ENCODE measurements around the gene ZNF764. TPM values are rescaled to one million over a fixed set of nuclear protein-coding genes. Genes with fewer than 3 reads are reported as not detected.

Gene ZNF764
- total RNA-seq, 4 donors from 2014 or later = 9.3 to 15.4 (median 11.8) TPM

GRCh38 chr16:30567160-30567990 lies 9.2 kb upstream of the ZNF764 start:
- no peak for TF ChIP-seq POLR2A (IDR thresholded peaks at IDR 0.05)
- TF ChIP-seq CTCF (IDR thresholded peaks at IDR 0.05) = no peak
- no peak overlapping the region for H3K27ac ChIP-seq
- no peaks in the 10 kb centered on the region for H3K36me3 ChIP-seq
- no peaks in the 10 kb centered on the region for H3K9me3 ChIP-seq
- H3K27me3 ChIP-seq = no peaks in the 10 kb centered on the region
- no peak overlapping the region for H3K4me3 ChIP-seq (replicated peaks in 1 of 3)
- intact Hi-C loops (cut with DNase I) = no loop called here
- 74 to 84% methylated on average over 14 of the region's 14 CpGs for WGBS, 2 donors
- DNase-seq = no peak
- H3K4me1 ChIP-seq = peaks cover 13 to 15% of the 10 kb centered on the region in 2 donors

GRCh38 chr16:30566531-30566930 lies 8.4 kb upstream of the ZNF764 start:
- peaks cover 11 to 12% of the 10 kb centered on the region in 2 donors for H3K4me1 ChIP-seq
- TF ChIP-seq CTCF (IDR thresholded peaks at IDR 0.05) = no peak
- no peak for TF ChIP-seq POLR2A (IDR thresholded peaks at IDR 0.05)
- H3K36me3 ChIP-seq = no peaks in the 10 kb centered on the region
- H3K27ac ChIP-seq = no peak overlapping the region
- no peak for DNase-seq
- intact Hi-C loops (cut with DNase I) = no loop called here
- no peaks in the 10 kb centered on the region for H3K9me3 ChIP-seq
- H3K4me3 ChIP-seq (replicated peaks in 1 of 3) = no peak overlapping the region
- WGBS, 2 donors = 93 to 94% methylated on average over 4 of the region's 4 CpGs
- H3K27me3 ChIP-seq = no peaks in the 10 kb centered on the region

GRCh38 chr16:30565984-30566383 lies 7.8 kb upstream of the ZNF764 start:
- no peaks in the 10 kb centered on the region for H3K9me3 ChIP-seq
- intact Hi-C loops (cut with DNase I) = no loop called here
- no peak overlapping the region for H3K4me3 ChIP-seq (replicated peaks in 1 of 3)
- H3K27ac ChIP-seq = no peak overlapping the region
- WGBS, 2 donors = 68 to 75% methylated on average over 8 of the region's 8 CpGs
- no peaks in the 10 kb centered on the region for H3K36me3 ChIP-seq
- H3K4me1 ChIP-seq = peaks cover 14 to 15% of the 10 kb centered on the region in 2 donors
- DNase-seq = no peak
- H3K27me3 ChIP-seq = no peaks in the 10 kb centered on the region
- TF ChIP-seq CTCF (IDR thresholded peaks at IDR 0.05) (no peak), POLR2A (IDR thresholded peaks at IDR 0.05) (no peak)

- 67 to 74% methylated on average over 7 of the region's 7 CpGs for WGBS, 2 donors
- Histone ChIP-seq H3K4me1 (peaks cover 11 to 12% of the 10 kb centered on the region in 2 donors), H3K27me3 (no peaks in the 10 kb centered on the region), H3K4me3 (replicated peaks in 1 of 3) (no peak overlapping the region), H3K36me3 (no peaks in the 10 kb centered on the region), H3K9me3 (no peaks in the 10 kb centered on the region), H3K27ac (no peak overlapping the region)
- intact Hi-C loops (cut with DNase I) = no loop called here
- no peak for DNase-seq
- TF ChIP-seq POLR2A (IDR thresholded peaks at IDR 0.05) (no peak), CTCF (IDR thresholded peaks at IDR 0.05) (no peak)
Measured at GRCh38 chr16:30565526-30565925, 7.4 kb upstream of the ZNF764 start.

- Histone ChIP-seq H3K27me3 (no peaks in the 10 kb centered on the region), H3K4me3 (replicated peaks in 1 of 3) (peak overlapping the region in 1 of 3 donors; percentile 37), H3K4me1 (peaks cover 10 to 12% of the 10 kb centered on the region in 2 donors), H3K27ac (peak overlapping the region in 1 of 3 donors; percentile 65), H3K36me3 (no peaks in the 10 kb centered on the region), H3K9me3 (no peaks in the 10 kb centered on the region)
- intact Hi-C loops (cut with DNase I) = no loop called here
- TF ChIP-seq CTCF (IDR thresholded peaks at IDR 0.05) = no peak
- no peak for TF ChIP-seq POLR2A (IDR thresholded peaks at IDR 0.05)
- whole genome bisulfite sequencing, 2 donors = 93 to 96% methylated on average over 14 of the region's 14 CpGs
- DNase-seq = no peak
Measured at GRCh38 chr16:30562021-30562420, 3.8 kb upstream of the ZNF764 start.

Measured in thyroid gland (tissue), 4 donors.